Measurements from ENCODE around the gene PIP5K1A. TPM values are rescaled to one million over a fixed set of nuclear protein-coding genes. Genes with fewer than 3 reads are reported as not detected.

Gene PIP5K1A
- total RNA-seq, 1 donor from 2014 or later, result 70.5 TPM

DNA sequence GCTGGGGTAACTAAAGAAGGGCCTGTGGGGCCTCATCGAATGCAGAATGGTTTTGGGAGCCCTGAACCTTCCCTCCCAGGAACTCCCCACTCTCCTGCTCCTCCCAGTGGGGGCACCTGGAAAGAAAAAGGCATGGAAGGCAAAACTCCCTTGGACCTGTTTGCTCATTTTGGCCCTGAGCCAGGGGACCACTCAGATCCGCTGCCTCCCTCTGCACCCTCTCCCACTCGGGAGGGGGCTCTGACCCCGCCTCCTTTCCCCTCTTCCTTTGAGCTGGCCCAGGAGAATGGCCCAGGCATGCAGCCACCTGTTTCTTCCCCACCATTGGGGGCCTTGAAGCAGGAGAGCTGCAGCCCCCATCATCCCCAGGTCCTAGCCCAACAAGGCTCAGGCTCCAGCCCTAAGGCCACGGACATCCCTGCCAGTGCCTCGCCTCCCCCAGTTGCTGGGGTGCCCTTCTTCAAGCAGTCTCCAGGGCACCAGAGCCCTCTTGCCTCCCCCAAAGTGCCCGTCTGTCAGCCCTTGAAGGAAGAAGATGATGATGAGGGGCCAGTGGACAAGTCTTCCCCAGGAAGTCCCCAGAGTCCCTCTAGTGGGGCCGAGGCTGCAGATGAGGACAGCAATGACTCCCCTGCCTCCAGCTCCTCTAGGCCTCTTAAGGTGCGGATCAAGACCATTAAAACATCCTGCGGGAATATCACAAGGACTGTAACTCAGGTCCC is 88.4 kb downstream of the PIP5K1A start:
- FAIRE-seq (no peak), DNase-seq (ENCODE audit: low spot score in 2 of 2) (peak in 1 of 2 donors; percentile 9)

GRCh38 chr1:151287341-151287699 is 89.0 kb downstream of the PIP5K1A start:
- DNase-seq (ENCODE audit: low spot score in 2 of 2) (no peak), FAIRE-seq (no peak)

DNA sequence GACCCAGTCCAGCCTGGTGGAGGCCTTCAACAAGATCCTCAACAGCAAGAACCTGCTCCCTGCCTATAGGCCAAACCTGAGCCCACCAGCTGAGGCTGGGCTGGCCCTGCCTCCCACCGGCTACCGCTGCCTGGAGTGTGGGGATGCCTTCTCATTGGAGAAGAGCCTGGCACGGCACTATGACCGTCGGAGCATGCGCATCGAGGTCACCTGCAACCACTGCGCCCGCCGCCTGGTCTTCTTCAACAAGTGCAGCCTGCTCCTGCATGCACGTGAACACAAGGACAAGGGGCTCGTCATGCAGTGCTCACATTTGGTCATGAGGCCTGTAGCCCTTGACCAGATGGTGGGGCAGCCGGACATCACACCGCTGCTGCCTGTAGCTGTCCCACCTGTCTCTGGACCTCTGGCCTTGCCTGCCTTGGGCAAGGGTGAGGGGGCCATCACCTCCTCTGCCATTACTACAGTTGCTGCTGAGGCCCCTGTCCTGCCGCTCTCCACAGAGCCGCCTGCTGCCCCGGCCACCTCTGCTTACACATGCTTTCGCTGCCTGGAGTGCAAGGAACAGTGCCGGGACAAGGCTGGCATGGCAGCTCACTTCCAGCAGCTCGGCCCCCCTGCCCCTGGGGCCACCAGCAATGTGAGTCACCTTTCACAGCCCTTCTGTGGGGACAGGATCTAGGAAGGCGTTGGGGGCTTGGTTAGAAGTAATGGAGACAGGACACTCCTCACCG is 89.6 kb downstream of the PIP5K1A start:
- FAIRE-seq, result no peak
- DNase-seq (ENCODE audit: low spot score in 2 of 2), result no peak

GRCh38 chr1:151288502-151288901 is 90.2 kb downstream of the PIP5K1A start:
- no peak for FAIRE-seq
- peak in 1 of 2 donors; percentile 9 for DNase-seq (ENCODE audit: low spot score in 2 of 2)

GRCh38 chr1:151289080-151289935 is 91.0 kb downstream of the PIP5K1A start:
- DNase-seq (ENCODE audit: low spot score in 2 of 2) (peak in 1 of 2 donors; percentile 9), FAIRE-seq (no peak)

- FAIRE-seq (no peak), DNase-seq (ENCODE audit: low spot score in 2 of 2) (peak in 1 of 2 donors; percentile 5)
Measured at GRCh38 chr1:151289991-151290708, 91.8 kb downstream of the PIP5K1A start.

- FAIRE-seq, result no peak
- DNase-seq (ENCODE audit: low spot score in 2 of 2), result no peak
Measured at GRCh38 chr1:151290709-151291303, 92.5 kb downstream of the PIP5K1A start.

DNA sequence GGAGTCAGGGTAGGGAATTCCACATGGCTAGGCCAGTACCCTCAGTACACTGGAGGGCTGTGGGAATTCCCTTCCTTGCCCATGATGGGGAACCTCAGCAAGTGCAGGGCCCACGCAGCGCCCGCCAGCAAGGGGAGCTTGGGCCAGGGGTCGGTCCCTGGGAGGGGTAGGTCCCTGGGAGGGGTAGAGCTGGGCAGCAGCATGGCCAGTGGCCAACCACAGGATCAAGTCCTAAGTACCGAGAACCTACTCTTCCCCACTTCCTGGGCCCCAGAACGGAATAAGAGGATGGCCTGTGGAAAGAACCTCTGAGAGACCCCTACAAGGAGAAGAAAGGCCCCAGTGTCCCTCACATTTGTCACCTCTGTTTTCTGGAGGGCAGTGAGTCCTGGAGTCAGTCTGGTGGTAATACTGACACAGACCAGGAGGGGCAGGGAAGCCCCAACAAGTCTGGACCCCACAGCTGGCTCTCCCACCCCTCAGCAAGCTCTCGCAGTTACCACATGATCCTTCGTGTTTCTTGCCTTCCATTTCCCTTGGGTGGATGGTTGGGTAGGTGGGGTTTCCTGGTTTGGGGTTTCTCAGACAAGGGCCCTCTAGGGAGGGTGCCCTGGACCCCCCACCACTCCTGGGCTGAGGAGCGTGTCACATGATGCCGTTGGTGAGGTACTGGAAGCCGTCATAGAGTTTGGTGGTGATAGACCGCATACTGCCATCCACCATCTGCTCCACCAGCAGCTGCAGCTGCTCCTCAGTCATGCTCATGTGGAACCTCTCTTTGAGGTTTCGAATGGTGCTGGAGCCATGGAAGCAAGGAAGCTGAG is 94.1 kb downstream of the PIP5K1A start:
- DNase-seq (ENCODE audit: low spot score in 2 of 2) (peak in 1 of 2 donors; percentile 14), FAIRE-seq (no peak)

- no peak for DNase-seq (ENCODE audit: low spot score in 2 of 2)
- FAIRE-seq, result no peak
Measured at GRCh38 chr1:151293093-151293492, 94.7 kb downstream of the PIP5K1A start.

GRCh38 chr1:151294742-151295462 is 96.5 kb downstream of the PIP5K1A start:
- peak; percentile 58 to 65 for DNase-seq (ENCODE audit: low spot score in 2 of 2)

More at GRCh38 chr1:151294742-151295462, 96.5 kb downstream of the PIP5K1A start:
- no peak for FAIRE-seq

Other genes starting within 250 kb of the PIP5K1A start
- gene CERS2, start 223.7 kb upstream of the PIP5K1A start, total RNA-seq, result 30.2 TPM
- under 0.01 TPM for gene ANXA9, start 216.3 kb upstream of the PIP5K1A start, total RNA-seq
- gene MINDY1, start 191.7 kb upstream of the PIP5K1A start, total RNA-seq, result 12.2 TPM
- gene PRUNE1, start 190.1 kb upstream of the PIP5K1A start, total RNA-seq, result 20.4 TPM
- under 0.01 TPM for gene BNIPL, start 162.0 kb upstream of the PIP5K1A start, total RNA-seq
- 2.0 TPM for gene C1orf56, start 150.8 kb upstream of the PIP5K1A start, total RNA-seq
- 31.0 TPM for gene CDC42SE1, start 138.9 kb upstream of the PIP5K1A start, total RNA-seq
- gene MLLT11, start 138.2 kb upstream of the PIP5K1A start, total RNA-seq, result 95.8 TPM
- gene GABPB2, start 127.8 kb upstream of the PIP5K1A start, total RNA-seq, result 9.4 TPM
- gene SEMA6C, start 51.9 kb upstream of the PIP5K1A start, total RNA-seq, result 16.7 TPM
- gene TNFAIP8L2, start 41.9 kb upstream of the PIP5K1A start, total RNA-seq, result 0.82 TPM
- gene LYSMD1, start 32.6 kb upstream of the PIP5K1A start, total RNA-seq, result 24.1 TPM
- gene SCNM1, start 32.4 kb upstream of the PIP5K1A start, total RNA-seq, result 27.3 TPM
- gene TMOD4, start 22.6 kb upstream of the PIP5K1A start, total RNA-seq, result not detected
- 106 TPM for gene VPS72, start 8.4 kb upstream of the PIP5K1A start, total RNA-seq
- 110 TPM for gene PSMD4, start 56.2 kb downstream of the PIP5K1A start, total RNA-seq
- 4.9 TPM for gene ZNF687, start 83.7 kb downstream of the PIP5K1A start, total RNA-seq
- gene PI4KB, start 128.9 kb downstream of the PIP5K1A start, total RNA-seq, result 28.5 TPM
- gene RFX5, start 148.7 kb downstream of the PIP5K1A start, total RNA-seq, result 14.3 TPM
- gene SELENBP1, start 174.2 kb downstream of the PIP5K1A start, total RNA-seq, result 6.5 TPM
- gene PSMB4, start 201.0 kb downstream of the PIP5K1A start, total RNA-seq, result 369 TPM